ENCODE measurements around the gene BTBD16. TPM values are rescaled to one million over a fixed set of nuclear protein-coding genes. Genes with fewer than 3 reads are reported as not detected.

The BTBD16 gene
- total and polyA plus RNA-seq, 2 of the 4 experiments (the other 2 are of a cell fraction): not detected

GRCh38 chr10:122303271-122304053, 32.4 kb downstream of the BTBD16 start:
- Histone ChIP-seq H3K56ac (ENCODE audit: extremely low read depth, insufficient read depth, low read length) (no peak overlapping the region), H4K91ac (ENCODE audit: insufficient read depth, low read depth, low read length) (no peak overlapping the region), H3K9ac (ENCODE audit: low read depth, low read length) (no peak overlapping the region), H3K27me3 (ENCODE audit: control insufficient read depth, insufficient read depth, low read length) (no peaks in the 10 kb centered on the region), H3K14ac (replicated peaks; ENCODE audit: low read depth, low read length) (no peak overlapping the region), H3K36me3 (ENCODE audit: control insufficient read depth, insufficient read depth, low read length) (no peaks in the 10 kb centered on the region), H2AK9ac (replicated peaks; ENCODE audit: low read depth, low read length, poor library complexity) (no peak overlapping the region), H4K20me1 (ENCODE audit: insufficient read depth, low read length) (no peaks in the 10 kb centered on the region), H2BK15ac (ENCODE audit: low read depth, low read length) (no peak overlapping the region), H3K4ac (ENCODE audit: low read depth, low read length) (no peak overlapping the region), H3K9me1 (ENCODE audit: insufficient read depth, low read length) (peaks cover 3% of the 10 kb centered on the region), H2BK20ac (ENCODE audit: low read depth, low read length) (no peak overlapping the region), H2AK5ac (ENCODE audit: low read depth, low read length) (no peak overlapping the region), H3K4me3 (ENCODE audit: insufficient read depth, low read depth, low read length) (no peak overlapping the region), H2BK5ac (ENCODE audit: low read depth, low read length, poor library complexity, severe bottlenecking) (no peak overlapping the region), H3K9me3 (ENCODE audit: control insufficient read depth, insufficient read depth, low read length) (no peaks in the 10 kb centered on the region; the same call in 1 of the 2 replicates), H3K4me2 (ENCODE audit: low read depth, low read length) (no peak overlapping the region), H2AFZ (replicated peaks; ENCODE audit: low read length, poor library complexity) (no peak overlapping the region), H3K18ac (ENCODE audit: low read depth, low read length) (no peak overlapping the region), H4K5ac (ENCODE audit: low read depth, low read length) (no peak overlapping the region), H2BK120ac (ENCODE audit: low read depth, low read length) (no peak overlapping the region), H4K8ac (ENCODE audit: low read depth in 2 of 2, low read length in 2 of 2) (no peak overlapping the region), H3K27ac (ENCODE audit: insufficient read depth, low read length) (no peak overlapping the region), H3K4me1 (ENCODE audit: control insufficient read depth, insufficient read depth, low read length) (peaks cover 9% of the 10 kb centered on the region), H3K79me1 (ENCODE audit: low read depth in 1 of 2, low read length in 2 of 2) (no peaks in the 10 kb centered on the region), H3K23ac (ENCODE audit: low read depth, low read length) (no peak overlapping the region)
- in situ Hi-C loops (cut with MboI; ENCODE audit: low sequenced_read_pairs) (no loop called here), dilution Hi-C loops (cut with HindIII; ENCODE audit: low sequenced_read_pairs, unreplicated experiment) (no loop called here), intact Hi-C loops (cut with micrococcal nuclease) (loop anchor here (5.0 kb wide), 1 partner anchor 69 kb away; the partner anchor contains the start of gene PLEKHA1)
- ATAC-seq (ENCODE audit: low read depth) (no peak), DNase-seq (no peak)
- no CpG with 5 or more reads among the region's 9 CpGs for WGBS, 2 experiments (ENCODE audit: extremely low coverage in 2 of 2, insufficient read length in 1 of 2)
- no TSS peak for BruUV-seq (replicated peaks)
- POLR2A ChIA-PET (ENCODE audit: unreplicated experiment): no interaction called here
- CTCF ChIA-PET: interaction anchor here (1.1 kb wide), 1 partner anchor 262 kb away, joined by 3 read pairs; no protein-coding TSS in a partner anchor
- TF ChIP-seq RFX5 (IDR thresholded peaks at IDR 0.05; ENCODE audit: low read depth, low read length): no peak
- no peak for TF ChIP-seq MAFK (IDR thresholded peaks at IDR 0.05; ENCODE audit: low read depth, low read length)
- no peak for TF ChIP-seq ELK1 (IDR thresholded peaks at IDR 0.05; ENCODE audit: borderline replicate concordance, low read depth, low read length)
- TF ChIP-seq POLR2A (IDR thresholded peaks at IDR 0.05; ENCODE audit: low read depth, low read length): no peak
- TF ChIP-seq RAD21 (IDR thresholded peaks at IDR 0.05; ENCODE audit: low read length): no peak
- TF ChIP-seq NFE2L2 (IDR thresholded peaks at IDR 0.05; ENCODE audit: low read depth, low read length): no peak
- TF ChIP-seq CHD1 (IDR thresholded peaks at IDR 0.05; ENCODE audit: low read depth, low read length): no peak
- no peak for TF ChIP-seq CEBPB (IDR thresholded peaks at IDR 0.05; ENCODE audit: low read depth, low read length)
- no peak for TF ChIP-seq SMC3 (IDR thresholded peaks at IDR 0.05; ENCODE audit: low read depth, low read length)
- no peak for TF ChIP-seq RCOR1 (IDR thresholded peaks at IDR 0.05; ENCODE audit: insufficient replicate concordance, low read length)
- TF ChIP-seq MAZ (IDR thresholded peaks at IDR 0.05; ENCODE audit: borderline replicate concordance, low read depth, low read length): no peak
- TF ChIP-seq, protein P1, sequence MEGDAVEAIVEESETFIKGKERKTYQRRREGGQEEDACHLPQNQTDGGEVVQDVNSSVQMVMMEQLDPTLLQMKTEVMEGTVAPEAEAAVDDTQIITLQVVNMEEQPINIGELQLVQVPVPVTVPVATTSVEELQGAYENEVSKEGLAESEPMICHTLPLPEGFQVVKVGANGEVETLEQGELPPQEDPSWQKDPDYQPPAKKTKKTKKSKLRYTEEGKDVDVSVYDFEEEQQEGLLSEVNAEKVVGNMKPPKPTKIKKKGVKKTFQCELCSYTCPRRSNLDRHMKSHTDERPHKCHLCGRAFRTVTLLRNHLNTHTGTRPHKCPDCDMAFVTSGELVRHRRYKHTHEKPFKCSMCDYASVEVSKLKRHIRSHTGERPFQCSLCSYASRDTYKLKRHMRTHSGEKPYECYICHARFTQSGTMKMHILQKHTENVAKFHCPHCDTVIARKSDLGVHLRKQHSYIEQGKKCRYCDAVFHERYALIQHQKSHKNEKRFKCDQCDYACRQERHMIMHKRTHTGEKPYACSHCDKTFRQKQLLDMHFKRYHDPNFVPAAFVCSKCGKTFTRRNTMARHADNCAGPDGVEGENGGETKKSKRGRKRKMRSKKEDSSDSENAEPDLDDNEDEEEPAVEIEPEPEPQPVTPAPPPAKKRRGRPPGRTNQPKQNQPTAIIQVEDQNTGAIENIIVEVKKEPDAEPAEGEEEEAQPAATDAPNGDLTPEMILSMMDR (conservative IDR thresholded peaks at IDR 0.05; ENCODE audit: low read depth, low read length): no peak
- no peak for TF ChIP-seq BHLHE40 (IDR thresholded peaks at IDR 0.05; ENCODE audit: low read depth, low read length)
- TF ChIP-seq, protein P2, sequence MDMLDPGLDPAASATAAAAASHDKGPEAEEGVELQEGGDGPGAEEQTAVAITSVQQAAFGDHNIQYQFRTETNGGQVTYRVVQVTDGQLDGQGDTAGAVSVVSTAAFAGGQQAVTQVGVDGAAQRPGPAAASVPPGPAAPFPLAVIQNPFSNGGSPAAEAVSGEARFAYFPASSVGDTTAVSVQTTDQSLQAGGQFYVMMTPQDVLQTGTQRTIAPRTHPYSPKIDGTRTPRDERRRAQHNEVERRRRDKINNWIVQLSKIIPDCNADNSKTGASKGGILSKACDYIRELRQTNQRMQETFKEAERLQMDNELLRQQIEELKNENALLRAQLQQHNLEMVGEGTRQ (IDR thresholded peaks at IDR 0.05; ENCODE audit: low read depth, low read length): no peak
- TF ChIP-seq FOS (IDR thresholded peaks at IDR 0.05; ENCODE audit: low read depth, low read length): no peak

Data from IMR-90 (cell line).